SK-N-SH treated with all-trans-retinoic acid at 6 μM for 48 hours (cell line): ENCODE measurements around the gene MALL.

ENCODE experiments used
- ATAC-seq: fragments of 200-7000 bp; cut with Tn5 transposase; 3 replicates; pipeline ENCODE4 v1.9.1; 2020; ENCODE audit warnings: mild to moderate bottlenecking, moderate library complexity
- BACH2 ChIP-seq: fragments of 250-450 bp; sonication (Bioruptor Pico); IDR thresholded peaks from 2 replicates; pipeline ENCODE4 v1.9.0; 2021; ENCODE audit warnings: mild to moderate bottlenecking, borderline replicate concordance
- CREB5 ChIP-seq: fragments of 250-450 bp; sonication (Bioruptor Pico); IDR thresholded peaks from 2 replicates; pipeline ENCODE4 v1.5.1; 2020; ENCODE audit warnings: low read depth, mild to moderate bottlenecking, moderate library complexity
- CSDC2 ChIP-seq: fragments of 250-450 bp; sonication (Bioruptor Pico); IDR thresholded peaks from 2 replicates; pipeline ENCODE4 v1.5.0; 2020; ENCODE audit warnings: mild to moderate bottlenecking, moderate library complexity
- CSRNP3 ChIP-seq: fragments of 250-450 bp; sonication (Bioruptor Pico); IDR thresholded peaks from 2 replicates; pipeline ENCODE4 v1.5.1; 2021; ENCODE audit warnings: mild to moderate bottlenecking, moderate library complexity
- ESRRG ChIP-seq: fragments of 250-450 bp; sonication (Bioruptor Pico); IDR thresholded peaks from 2 replicates; pipeline ENCODE4 v1.6.1; 2021; ENCODE audit warnings: mild to moderate bottlenecking
- GLIS3 ChIP-seq: fragments of 250-450 bp; sonication (Bioruptor Pico); IDR thresholded peaks from 2 replicates; pipeline ENCODE4 v1.5.0; 2020; ENCODE audit warnings: mild to moderate bottlenecking, moderate library complexity
- ISL1 ChIP-seq: fragments of 250-450 bp; sonication (Bioruptor Pico); IDR thresholded peaks from 2 replicates; pipeline ENCODE4 v2.1.2; 2022; ENCODE audit warnings: mild to moderate bottlenecking, moderate library complexity
- OSR1 ChIP-seq: fragments of 250-450 bp; sonication (Bioruptor Pico); IDR thresholded peaks from 2 replicates; pipeline ENCODE4 v1.8.0; 2022; ENCODE audit warnings: moderate library complexity, mild to moderate bottlenecking, inconsistent platforms
- PATZ1 ChIP-seq: fragments of 250-450 bp; sonication (Bioruptor Pico); IDR thresholded peaks from 2 replicates; pipeline ENCODE4 v1.8.0; 2020; ENCODE audit warnings: mild to moderate bottlenecking, moderate library complexity, borderline replicate concordance
- POU6F1 ChIP-seq: fragments of 250-450 bp; sonication (Bioruptor Pico); IDR thresholded peaks from 2 replicates; pipeline ENCODE4 v1.8.0; 2021; ENCODE audit warnings: low read depth, mild to moderate bottlenecking, moderate library complexity, borderline replicate concordance
- RARB ChIP-seq: fragments of 250-450 bp; sonication (Bioruptor Pico); IDR thresholded peaks from 2 replicates; pipeline ENCODE4 v1.8.0; 2021; ENCODE audit warnings: mild to moderate bottlenecking, moderate library complexity
- TCF4 ChIP-seq: fragments of 250-450 bp; sonication (Bioruptor Pico); IDR thresholded peaks from 2 replicates; pipeline ENCODE4 v1.8.0; 2021; ENCODE audit warnings: mild to moderate bottlenecking, moderate library complexity, borderline replicate concordance
- TOX ChIP-seq: fragments of 250-450 bp; sonication (Bioruptor Pico); IDR thresholded peaks from 2 replicates; pipeline ENCODE4 v1.8.0; 2021; ENCODE audit warnings: mild to moderate bottlenecking, moderate library complexity, borderline replicate concordance
- TSHZ2 ChIP-seq: fragments of 250-450 bp; sonication (Bioruptor Pico); IDR thresholded peaks from 2 replicates; pipeline ENCODE4 v1.5.0; 2020; ENCODE audit warnings: mild to moderate bottlenecking, moderate library complexity
- ZC3H10 ChIP-seq: fragments of 250-450 bp; sonication (Bioruptor Pico); IDR thresholded peaks from 2 replicates; pipeline ENCODE4 v1.5.1; 2021; ENCODE audit warnings: mild to moderate bottlenecking, moderate library complexity
- ZFP3 ChIP-seq: fragments of 250-450 bp; sonication (Bioruptor Pico); IDR thresholded peaks from 2 replicates; pipeline ENCODE4 v1.5.0; 2020; ENCODE audit warnings: mild to moderate bottlenecking, moderate library complexity
- ZFP30 ChIP-seq: fragments of 450-650 bp; formaldehyde crosslinking; IDR thresholded peaks from 2 replicates; pipeline ENCODE4 v1.5.0; 2022; ENCODE audit warnings: mild to moderate bottlenecking, moderate library complexity
- ZNF565 ChIP-seq: fragments of 450-650 bp; formaldehyde crosslinking; conservative IDR thresholded peaks from 2 replicates; pipeline ENCODE4 v1.5.0; 2020; ENCODE audit warnings: low read depth, mild to moderate bottlenecking, moderate library complexity
- ZNF70 ChIP-seq: fragments of 450-650 bp; formaldehyde crosslinking; IDR thresholded peaks from 2 replicates; pipeline ENCODE4 v1.5.0; 2020; ENCODE audit warnings: mild to moderate bottlenecking, moderate library complexity
- ZNF8 ChIP-seq: fragments of 450-650 bp; formaldehyde crosslinking; IDR thresholded peaks from 2 replicates; pipeline ENCODE4 v1.5.0; 2020; ENCODE audit warnings: mild to moderate bottlenecking, moderate library complexity

MALL gene

GRCh38 chr2:110103061-110103961, 12.3 kb downstream of the MALL start:
- ATAC-seq: no peak
- TF ChIP-seq ESRRG: no peak
- TF ChIP-seq BACH2 (CRISPR knock-in tag): no peak
- TF ChIP-seq CSDC2 (CRISPR knock-in tag): no peak
- TF ChIP-seq ZNF8 (CRISPR knock-in tag): no peak
- TF ChIP-seq ZFP30: no peak
- TF ChIP-seq PATZ1 (CRISPR knock-in tag): no peak
- no peak for TF ChIP-seq TOX (CRISPR knock-in tag)
- TF ChIP-seq OSR1: no peak
- no peak for TF ChIP-seq ZNF565 (CRISPR knock-in tag)
- no peak for TF ChIP-seq TSHZ2 (CRISPR knock-in tag)
- no peak for TF ChIP-seq TCF4 (CRISPR knock-in tag)
- TF ChIP-seq CREB5 (CRISPR knock-in tag): no peak

- no peak for TF ChIP-seq POU6F1 (CRISPR knock-in tag)
- TF ChIP-seq GLIS3 (CRISPR knock-in tag): no peak
- no peak for TF ChIP-seq RARB (CRISPR knock-in tag)
- no peak for TF ChIP-seq PATZ1 (CRISPR knock-in tag)
- TF ChIP-seq ZFP3 (CRISPR knock-in tag): no peak
- TF ChIP-seq CSDC2 (CRISPR knock-in tag): no peak
- TF ChIP-seq ZFP30: no peak
- no peak for TF ChIP-seq ISL1
- TF ChIP-seq OSR1: no peak
- no peak for TF ChIP-seq CSRNP3 (CRISPR knock-in tag)
- TF ChIP-seq TSHZ2 (CRISPR knock-in tag): no peak
- no peak for TF ChIP-seq BACH2 (CRISPR knock-in tag)
- TF ChIP-seq ZNF70 (CRISPR knock-in tag): no peak
- TF ChIP-seq ZC3H10 (CRISPR knock-in tag): no peak
These were observed 13.5 kb downstream of the MALL start for GRCh38 chr2:110101901-110102803.

More at GRCh38 chr2:110101901-110102803, 13.5 kb downstream of the MALL start:
- ATAC-seq: peak; percentile 4; the same call in 2 of the 3 replicates
